Karpas-422 (cell line): Measurements from ENCODE around the gene HOXB6. TPM values are rescaled to one million over a fixed set of nuclear protein-coding genes. Genes with fewer than 3 reads are reported as not detected.

Experiments used
- DNase-seq: peaks from one replicate; pipeline ENCODE4 v3.0.0-alpha.2; 2015
- H2AFZ ChIP-seq: fragments of 200-600 bp; sonication (generic); 2 replicates; pipeline ENCODE4 v1.6.1; 2014; ENCODE audit warnings: antibody characterized with exemption, low read length, mixed read lengths
- H3K27ac ChIP-seq: fragments of 200-600 bp; sonication (generic); 2 replicates; pipeline ENCODE4 v1.5.1; 2014; ENCODE audit warnings: mild to moderate bottlenecking, low read length, moderate library complexity
- H3K27me3 ChIP-seq: fragments of 200-600 bp; sonication (generic); 2 replicates; pipeline ENCODE4 v1.6.1; 2014; ENCODE audit warnings: low read length, mixed read lengths
- H3K36me3 ChIP-seq: fragments of 200-600 bp; sonication (generic); 2 replicates; pipeline ENCODE4 v1.6.1; 2014; ENCODE audit warnings: low read length, mixed read lengths; ENCODE audit not compliant: insufficient read depth
- H3K4me1 ChIP-seq: fragments of 200-600 bp; sonication (generic); 2 replicates; pipeline ENCODE4 v1.6.1; 2014; ENCODE audit warnings: mild to moderate bottlenecking, low read length, mixed read lengths
- H3K4me2 ChIP-seq: fragments of 200-600 bp; sonication (generic); 2 replicates; pipeline ENCODE4 v1.6.1; 2014; ENCODE audit warnings: low read length, low read depth, mild to moderate bottlenecking; ENCODE audit not compliant: poor library complexity, severe bottlenecking
- H3K4me3 ChIP-seq: fragments of 200-600 bp; sonication (generic); 2 replicates; pipeline ENCODE4 v1.5.1; 2014; ENCODE audit warnings: mild to moderate bottlenecking, antibody characterized with exemption, low read length, mixed read lengths
- H3K79me2 ChIP-seq: fragments of 200-600 bp; sonication (generic); 2 replicates; pipeline ENCODE4 v1.6.1; 2014; ENCODE audit warnings: mild to moderate bottlenecking, low read length, mixed read lengths
- H3K9ac ChIP-seq: fragments of 200-600 bp; sonication (generic); 2 replicates; pipeline ENCODE4 v1.6.0; 2014; ENCODE audit warnings: low read length
- H3K9me2 ChIP-seq: fragments of 200-600 bp; sonication (generic), shearing (Covaris generic); replicated peaks from 2 replicates; pipeline ENCODE4 v1.6.0; 2014; ENCODE audit warnings: mild to moderate bottlenecking, low read length, moderate library complexity; ENCODE audit not compliant: insufficient read depth
- H3K9me3 ChIP-seq: fragments of 300-700, 200-600 bp; sonication (generic); 2 replicates; pipeline ENCODE4 v1.6.1; 2014; ENCODE audit warnings: low read length, mixed read lengths
- H4K20me1 ChIP-seq: fragments of 200-600 bp; sonication (generic); 2 replicates; pipeline ENCODE4 v1.6.1; 2014; ENCODE audit warnings: mild to moderate bottlenecking, antibody characterized with exemption, low read length, low read depth; ENCODE audit not compliant: insufficient read depth
- total RNA-seq: library from RNA; depleted of rRNA; stranded (reverse); fragments of >200 nt; shearing (Covaris generic); gene quantifications from 2 replicates; pipeline ENCODE4 v1.2.3, GENCODE V29; 2014; ENCODE audit warnings: low replicate concordance

The HOXB6 gene
- total RNA-seq, 1 experiment from 2014 or later: 0.48 TPM

GRCh38 chr17:48619826-48620449 lies 15.2 kb upstream of the HOXB6 start:
- H3K9me2 ChIP-seq: no peaks in the 10 kb centered on the region
- H3K4me2 ChIP-seq: no peak overlapping the region
- no peaks in the 10 kb centered on the region for H3K4me1 ChIP-seq
- H3K27ac ChIP-seq: no peak overlapping the region
- no peaks in the 10 kb centered on the region for H3K9me3 ChIP-seq
- H4K20me1 ChIP-seq: no peaks in the 10 kb centered on the region
- H3K9ac ChIP-seq: no peak overlapping the region
- H3K27me3 ChIP-seq: no peaks in the 10 kb centered on the region
- H3K36me3 ChIP-seq: no peaks in the 10 kb centered on the region
- H3K4me3 ChIP-seq: no peak overlapping the region
- no peaks in the 10 kb centered on the region for H3K79me2 ChIP-seq
- H2AFZ ChIP-seq: no peak overlapping the region
- no peak for DNase-seq

GRCh38 chr17:48618256-48618896 lies 13.6 kb upstream of the HOXB6 start:
- H3K36me3 ChIP-seq: no peaks in the 10 kb centered on the region
- peak; percentile 90 for DNase-seq
- H3K79me2 ChIP-seq: no peaks in the 10 kb centered on the region
- no peaks in the 10 kb centered on the region for H3K27me3 ChIP-seq
- no peak overlapping the region for H3K9ac ChIP-seq
- H3K9me2 ChIP-seq: no peaks in the 10 kb centered on the region
- H2AFZ ChIP-seq: no peak overlapping the region
- H3K4me3 ChIP-seq: no peak overlapping the region
- H3K4me1 ChIP-seq: peaks cover 6% of the 10 kb centered on the region
- H3K4me2 ChIP-seq: no peak overlapping the region
- no peak overlapping the region for H3K27ac ChIP-seq
- H4K20me1 ChIP-seq: no peaks in the 10 kb centered on the region
- no peaks in the 10 kb centered on the region for H3K9me3 ChIP-seq

- Histone ChIP-seq H3K9me2 (no peaks in the 10 kb centered on the region), H3K4me1 (peaks cover 11% of the 10 kb centered on the region), H3K9ac (no peak overlapping the region), H3K9me3 (no peaks in the 10 kb centered on the region), H2AFZ (no peak overlapping the region), H3K27me3 (no peaks in the 10 kb centered on the region), H3K79me2 (no peaks in the 10 kb centered on the region), H3K4me3 (no peak overlapping the region), H3K36me3 (no peaks in the 10 kb centered on the region), H3K27ac (no peak overlapping the region), H4K20me1 (no peaks in the 10 kb centered on the region), H3K4me2 (no peak overlapping the region)
- no peak for DNase-seq
Observed at GRCh38 chr17:48617471-48618255, 12.9 kb upstream of the HOXB6 start.

GRCh38 chr17:48616717-48617470 lies 12.1 kb upstream of the HOXB6 start:
- no peaks in the 10 kb centered on the region for H3K9me3 ChIP-seq
- no peak overlapping the region for H3K27ac ChIP-seq
- H3K79me2 ChIP-seq: no peaks in the 10 kb centered on the region
- H3K4me3 ChIP-seq: no peak overlapping the region
- H3K4me1 ChIP-seq: peaks cover 19% of the 10 kb centered on the region
- H3K9ac ChIP-seq: no peak overlapping the region
- no peak for DNase-seq
- H3K27me3 ChIP-seq: no peaks in the 10 kb centered on the region
- H4K20me1 ChIP-seq: no peaks in the 10 kb centered on the region
- H3K36me3 ChIP-seq: no peaks in the 10 kb centered on the region
- no peak overlapping the region for H2AFZ ChIP-seq
- no peak overlapping the region for H3K4me2 ChIP-seq
- H3K9me2 ChIP-seq: no peaks in the 10 kb centered on the region

- no peak overlapping the region for H3K4me2 ChIP-seq
- H3K27me3 ChIP-seq: no peaks in the 10 kb centered on the region
- no peak overlapping the region for H3K9ac ChIP-seq
- no peaks in the 10 kb centered on the region for H3K79me2 ChIP-seq
- H4K20me1 ChIP-seq: no peaks in the 10 kb centered on the region
- peaks cover 26% of the 10 kb centered on the region for H3K4me1 ChIP-seq
- no peak overlapping the region for H3K4me3 ChIP-seq
- no peak for DNase-seq
- H3K36me3 ChIP-seq: no peaks in the 10 kb centered on the region
- no peaks in the 10 kb centered on the region for H3K9me3 ChIP-seq
- H3K9me2 ChIP-seq: no peaks in the 10 kb centered on the region
- H3K27ac ChIP-seq: no peak overlapping the region
- no peak overlapping the region for H2AFZ ChIP-seq
Observed at GRCh38 chr17:48615963-48616716, 11.4 kb upstream of the HOXB6 start.

GRCh38 chr17:48615047-48615962 lies 10.5 kb upstream of the HOXB6 start, which contains the start of gene HOXB8:
TSS of gene HOXB8 (minus strand) at chr17:48615292. CDS start at chr17:48614704, 588 bp downstream.
- H2AFZ ChIP-seq: no peak within 1 kb of the TSS
- H3K27ac ChIP-seq: no peak within 1 kb of the TSS
- peaks cover 32% of the 10 kb centered on the region for H3K4me1 ChIP-seq
- H3K9me2 ChIP-seq: no peaks in the 10 kb centered on the region
- H3K9me3 ChIP-seq: no peaks in the 10 kb centered on the region
- no peaks in the 10 kb centered on the region for H3K27me3 ChIP-seq
- no peak for DNase-seq
- no peaks in the 10 kb centered on the region for H4K20me1 ChIP-seq
- H3K9ac ChIP-seq: no peak within 1 kb of the TSS
- H3K36me3 ChIP-seq: no peaks in the 10 kb centered on the region
- H3K4me3 ChIP-seq: no peak within 1 kb of the TSS
- no peaks in the 10 kb centered on the region for H3K79me2 ChIP-seq
- H3K4me2 ChIP-seq: no peak within 1 kb of the TSS
